RWPE1 (cell line): Measurements from ENCODE around the gene RBM4B.

ENCODE experiments used
- CTCF ChIA-PET: fragments of 350-600 bp; sonication (Branson Sonifier 250); formaldehyde crosslinking; extraction: SDS; loops from one replicate; lab custom pipeline; 2021; lab: Yijun Ruan, JAX
- POLR2A ChIA-PET: fragments of 400-600 bp; formaldehyde crosslinking; extraction: SDS; loops from one replicate; lab custom pipeline; 2020; ENCODE audit warnings: antibody characterized with exemption; ENCODE audit not compliant: low non-redundant PET; lab: Yijun Ruan, JAX
- DNase-seq: peaks from one replicate; pipeline ENCODE4 v3.0.0; 2012; ENCODE audit warnings: low spot score
- H3K27ac ChIP-seq: fragments of 450-650 bp; 2 replicates; pipeline ENCODE4 v1.5.1; 2017
- TF ChIP-seq, protein P1 (sequence below): fragments of 450-650 bp; conservative IDR thresholded peaks from 2 replicates; pipeline ENCODE4 v1.5.1; 2017; ENCODE audit warnings: low read depth, mild to moderate bottlenecking

The RBM4B gene

GRCh38 chr11:66694056-66694410 lies 16.3 kb upstream of the RBM4B start:
- CTCF ChIA-PET: interaction anchor here (0.6 kb wide), 4 partner anchors 87 to 297 kb away, joined by 3 to 10 read pairs (median 6); no protein-coding TSS in a partner anchor
- POLR2A ChIA-PET: no interaction called here
- DNase-seq: no peak
- peak overlapping the region; percentile 88 for H3K27ac ChIP-seq
- TF ChIP-seq, protein P1, sequence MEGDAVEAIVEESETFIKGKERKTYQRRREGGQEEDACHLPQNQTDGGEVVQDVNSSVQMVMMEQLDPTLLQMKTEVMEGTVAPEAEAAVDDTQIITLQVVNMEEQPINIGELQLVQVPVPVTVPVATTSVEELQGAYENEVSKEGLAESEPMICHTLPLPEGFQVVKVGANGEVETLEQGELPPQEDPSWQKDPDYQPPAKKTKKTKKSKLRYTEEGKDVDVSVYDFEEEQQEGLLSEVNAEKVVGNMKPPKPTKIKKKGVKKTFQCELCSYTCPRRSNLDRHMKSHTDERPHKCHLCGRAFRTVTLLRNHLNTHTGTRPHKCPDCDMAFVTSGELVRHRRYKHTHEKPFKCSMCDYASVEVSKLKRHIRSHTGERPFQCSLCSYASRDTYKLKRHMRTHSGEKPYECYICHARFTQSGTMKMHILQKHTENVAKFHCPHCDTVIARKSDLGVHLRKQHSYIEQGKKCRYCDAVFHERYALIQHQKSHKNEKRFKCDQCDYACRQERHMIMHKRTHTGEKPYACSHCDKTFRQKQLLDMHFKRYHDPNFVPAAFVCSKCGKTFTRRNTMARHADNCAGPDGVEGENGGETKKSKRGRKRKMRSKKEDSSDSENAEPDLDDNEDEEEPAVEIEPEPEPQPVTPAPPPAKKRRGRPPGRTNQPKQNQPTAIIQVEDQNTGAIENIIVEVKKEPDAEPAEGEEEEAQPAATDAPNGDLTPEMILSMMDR: no peak

DNA sequence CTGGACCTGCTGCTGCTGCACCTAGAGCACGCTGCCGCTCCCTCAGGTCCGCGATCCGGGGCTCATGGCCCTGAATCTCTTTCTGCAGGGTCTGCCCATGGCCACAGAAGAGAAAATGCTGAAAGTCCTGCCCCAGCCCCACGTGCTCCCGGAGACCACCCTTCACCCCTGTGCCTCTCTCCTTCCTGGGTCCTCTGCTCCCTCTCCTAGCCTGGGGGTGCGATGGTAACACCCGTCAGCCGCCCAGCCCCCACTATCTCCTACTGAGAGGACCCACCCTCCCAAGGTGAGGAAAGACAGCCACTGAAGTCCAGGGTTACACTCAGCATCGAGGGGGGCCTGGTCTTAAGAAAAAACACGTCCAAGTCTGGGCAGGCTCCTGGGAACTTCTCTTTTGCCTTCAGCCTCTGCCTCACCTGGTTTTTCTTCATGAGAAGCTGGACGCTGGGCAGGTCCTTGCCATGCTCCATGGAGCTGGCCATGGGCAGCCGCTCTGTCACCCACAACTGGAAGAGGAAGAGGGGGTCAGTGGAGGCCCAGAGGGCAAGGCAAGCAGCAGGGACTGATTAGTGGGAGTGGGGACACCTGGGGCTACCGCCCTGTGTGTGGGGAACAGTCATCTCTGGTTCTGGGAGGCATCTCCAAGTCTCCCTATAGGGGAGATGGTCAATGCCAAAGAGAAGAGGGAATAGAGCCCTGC lies 15.8 kb upstream of the RBM4B start:
- ChIA-PET CTCF (interaction anchor here (0.6 to 1.7 kb wide), 5 partner anchors 16 to 297 kb away, joined by 3 to 10 read pairs (median 6); partner anchors contain the start of gene RBM4B), POLR2A (no interaction called here)
- peak overlapping the region; percentile 88 for H3K27ac ChIP-seq
- TF ChIP-seq, protein P1: no peak
- DNase-seq: no peak

DNA sequence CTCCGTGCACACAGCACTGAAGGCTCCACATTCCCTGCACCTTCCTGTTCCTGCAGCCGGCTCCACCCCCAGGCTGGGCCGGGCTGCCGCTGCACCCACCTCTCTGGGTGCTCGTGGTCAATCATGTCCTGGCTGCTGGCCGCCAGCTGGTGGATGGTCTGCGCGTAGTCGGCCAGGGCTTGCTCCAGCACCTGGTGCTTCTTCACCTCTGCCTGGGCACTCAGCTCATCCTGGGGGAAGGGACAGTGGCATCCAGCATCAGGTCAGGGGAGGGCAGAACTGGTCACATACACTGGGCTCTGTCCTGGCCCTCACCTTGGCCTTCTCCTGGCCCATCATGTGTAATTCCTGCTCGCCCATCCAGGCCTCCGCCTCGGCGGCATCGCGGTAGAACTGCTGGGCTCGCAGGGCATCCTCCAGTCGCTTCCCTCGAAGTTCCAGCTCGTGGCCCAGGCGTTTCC lies 15.2 kb upstream of the RBM4B start:
- TF ChIP-seq, protein P1: no peak
- peak overlapping the region; percentile 88 for H3K27ac ChIP-seq
- ChIA-PET POLR2A (no interaction called here), CTCF (interaction anchor here (0.6 to 1.7 kb wide), 3 partner anchors 15 to 254 kb away, joined by 5 to 9 read pairs (median 5); partner anchors contain the start of genes MRPL11 and RBM4B)
- DNase-seq: no peak

DNA sequence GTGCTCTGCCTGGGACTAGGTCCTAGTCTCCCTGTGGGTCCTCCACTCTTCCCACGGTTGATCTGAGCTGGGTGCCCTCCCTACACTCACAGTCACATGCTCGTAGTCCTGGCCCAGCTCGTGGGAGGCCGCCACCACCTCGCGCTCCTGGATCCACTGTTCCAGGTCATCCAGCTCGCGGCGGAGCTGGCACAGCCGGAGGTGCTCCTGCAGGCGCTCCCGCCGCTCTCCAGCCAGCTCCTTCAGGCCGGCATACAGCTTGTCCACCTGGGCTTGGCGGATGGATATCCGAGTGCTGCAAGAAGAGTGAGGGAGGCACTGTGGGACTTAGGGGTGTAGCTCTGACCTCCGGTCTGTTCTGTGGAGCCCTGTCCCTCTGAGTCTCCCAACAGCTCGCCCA lies 14.8 kb upstream of the RBM4B start:
- H3K27ac ChIP-seq: peak overlapping the region; percentile 88
- DNase-seq: no peak
- POLR2A ChIA-PET: no interaction called here
- CTCF ChIA-PET: interaction anchor here (0.6 to 1.7 kb wide), 4 partner anchors 103 to 301 kb away, joined by 4 to 9 read pairs (median 4); partner anchors contain the start of gene MRPL11
- TF ChIP-seq, protein P1: no peak

- no peak for DNase-seq
- ChIA-PET CTCF (interaction anchor here (1.7 kb wide), 1 partner anchor 143 kb away, joined by 9 read pairs; no protein-coding TSS in a partner anchor), POLR2A (no interaction called here)
- TF ChIP-seq, protein P1: no peak
- H3K27ac ChIP-seq: no peak overlapping the region; the same call in 1 of the 2 replicates
These were observed 13.8 kb upstream of the RBM4B start for GRCh38 chr11:66691311-66691980.

GRCh38 chr11:66689661-66690590 lies 12.2 kb upstream of the RBM4B start:
- TF ChIP-seq, protein P1: no peak
- DNase-seq: no peak
- CTCF ChIA-PET: no interaction called here
- POLR2A ChIA-PET: no interaction called here
- H3K27ac ChIP-seq: peak overlapping the region; percentile 96
